Colonic mucosa (tissue), 4 donors: ENCODE results near the gene NPLOC4. TPM values are rescaled to one million over a fixed set of nuclear protein-coding genes. Genes with fewer than 3 reads are reported as not detected.

ENCODE experiments used
- DNase-seq: peaks from one replicate; pipeline ENCODE4 v3.0.0-alpha.2; 2020
- H3K27ac ChIP-seq: fragments of 200-600 bp; one replicate; pipeline ENCODE4 v1.8.0; 2021
- H3K27me3 ChIP-seq: fragments of 200-600 bp; one replicate; pipeline ENCODE4 v1.8.0; 2021
- H3K36me3 ChIP-seq: fragments of 200-600 bp; one replicate; pipeline ENCODE4 v1.8.0; 2021
- H3K4me1 ChIP-seq: fragments of 200-600 bp; one replicate; pipeline ENCODE4 v1.8.0; 2021; ENCODE audit warnings: mild to moderate bottlenecking
- H3K4me3 ChIP-seq: fragments of 200-600 bp; one replicate; pipeline ENCODE4 v1.8.0; 2021
- H3K9ac ChIP-seq, 2 donors: one replicate each; pipeline ENCODE4 v1.7.0; 2013; ENCODE audit warnings: control low read depth in 2 of 2, low read depth in 2 of 2, low read length in 2 of 2
- H3K9me3 ChIP-seq: fragments of 200-600 bp; one replicate; pipeline ENCODE4 v1.8.0; 2021
- CTCF ChIP-seq: fragments of 200-600 bp; IDR thresholded peaks from one replicate; pipeline ENCODE4 v1.8.0; 2022; ENCODE audit warnings: antibody characterized with exemption, mild to moderate bottlenecking
- intact Hi-C: fragments of 100-400 bp; cut with DNase I; formaldehyde crosslinking; loops from one replicate; pipeline ENCODE4 v1.14.1; 2022
- total RNA-seq, 2 donors: library from RNA; stranded (reverse); fragmentation: NEBNext Ultra II Directional in 1 of 2; extraction: Animal tissue kit (Norgen Biotek cat#: 25700) in 1 of 2; gene quantifications; one replicate each; pipeline ENCODE4 v1.2.1, GENCODE V29; 2021
- donor health status: healthy.
- donor health status: DM: no; HTN: no; CAD: no.
- donor health status: DM: no; HTN: no; CAD: no.

The NPLOC4 gene
- total RNA-seq, 2 donors from 2014 or later = 69.8 to 74.1 TPM

- Histone ChIP-seq H3K27ac (no peak overlapping the region), H3K36me3 (peaks cover 19% of the 10 kb centered on the region), H3K9ac (no peak overlapping the region), H3K9me3 (no peaks in the 10 kb centered on the region), H3K4me3 (no peak overlapping the region), H3K4me1 (no peaks in the 10 kb centered on the region), H3K27me3 (no peaks in the 10 kb centered on the region)
- TF ChIP-seq CTCF = peak; percentile 74
- DNase-seq = peak; percentile 52
- intact Hi-C loops = loop anchor here (5.0 kb wide), 1 partner anchor 349 kb away; no protein-coding TSS in a partner anchor
Measured at GRCh38 chr17:81601525-81602120, 35.3 kb downstream of the NPLOC4 start.

- intact Hi-C loops = loop anchor here (5.0 kb wide), 2 partner anchors 43 to 348 kb away; no protein-coding TSS in a partner anchor
- no peak for DNase-seq
Measured at GRCh38 chr17:81599719-81600486, 37.0 kb downstream of the NPLOC4 start.

GRCh38 chr17:81593105-81593871 is 43.6 kb downstream of the NPLOC4 start:
- Histone ChIP-seq H3K9ac (no peak overlapping the region), H3K27me3 (no peaks in the 10 kb centered on the region), H3K9me3 (no peaks in the 10 kb centered on the region), H3K36me3 (peaks cover 11% of the 10 kb centered on the region), H3K4me1 (no peaks in the 10 kb centered on the region), H3K4me3 (no peak overlapping the region), H3K27ac (no peak overlapping the region)
- DNase-seq = no peak
- intact Hi-C loops = no loop called here
- no peak for TF ChIP-seq CTCF

More at GRCh38 chr17:81599719-81600486, 37.0 kb downstream of the NPLOC4 start:
- no peak overlapping the region for H3K9ac ChIP-seq
- peaks cover 22% of the 10 kb centered on the region for H3K36me3 ChIP-seq
- no peak for TF ChIP-seq CTCF
- H3K9me3 ChIP-seq = no peaks in the 10 kb centered on the region
- H3K4me3 ChIP-seq = no peak overlapping the region
- H3K27me3 ChIP-seq = no peaks in the 10 kb centered on the region
- H3K27ac ChIP-seq = no peak overlapping the region
- H3K4me1 ChIP-seq = no peaks in the 10 kb centered on the region

GRCh38 chr17:81591971-81592370 is 44.9 kb downstream of the NPLOC4 start:
- Histone ChIP-seq H3K27ac (no peak overlapping the region), H3K9me3 (no peaks in the 10 kb centered on the region), H3K9ac (no peak overlapping the region), H3K36me3 (peaks cover 15% of the 10 kb centered on the region), H3K27me3 (no peaks in the 10 kb centered on the region), H3K4me3 (no peak overlapping the region), H3K4me1 (no peaks in the 10 kb centered on the region)
- TF ChIP-seq CTCF = no peak
- no peak for DNase-seq
- intact Hi-C loops = no loop called here

- Histone ChIP-seq H3K9me3 (no peaks in the 10 kb centered on the region), H3K4me3 (no peak overlapping the region), H3K27me3 (no peaks in the 10 kb centered on the region), H3K9ac (no peak overlapping the region), H3K36me3 (peaks cover 12% of the 10 kb centered on the region), H3K4me1 (no peaks in the 10 kb centered on the region), H3K27ac (no peak overlapping the region)
- intact Hi-C loops = no loop called here
- no peak for DNase-seq
- TF ChIP-seq CTCF = no peak
Measured at GRCh38 chr17:81590121-81590520, 46.8 kb downstream of the NPLOC4 start.
